Measurements from ENCODE around the gene USP12. TPM values are rescaled to one million over a fixed set of nuclear protein-coding genes. Genes with fewer than 3 reads are reported as not detected.
"Not testable (repeated sequence)": the region's sequence is repeated elsewhere in the genome, so short reads cannot be mapped to it uniquely, and the experiment has no call there.

USP12 gene
- total RNA-seq (2022) = 36.2 and 36.5 TPM in 2 replicates
- Bru-seq, nascent RNA = percentile 94 among the genes with signal in this experiment
- BruChase-seq, experiment 1, labeled RNA remaining after a 2-hour chase = percentile 91 among the genes with signal in this experiment
- BruChase-seq, experiment 2, labeled RNA remaining after a 6-hour chase = percentile 85 among the genes with signal in this experiment
- long read RNA-seq, full-length matches to known transcripts = 11 of 28 reads
- long read RNA-seq, partial matches to known transcripts = 2 of 28 reads
- long read RNA-seq, other reads (novel, unspliced or antisense) = 15 of 28 reads

- DNase-seq = peak; percentile 40 to 72
- POLR2A ChIA-PET = no interaction called here
- Histone ChIP-seq H3K27me3 (replicated peaks; ENCODE audit: control insufficient read depth, insufficient read depth, low read length) (no peaks in the 10 kb centered on the region), H3K9me3 (no peaks in the 10 kb centered on the region), H3K4me3 (ENCODE audit: low read depth, low read length) (peak within 1 kb of the TSS; percentile 85), H3K36me3 (ENCODE audit: control insufficient read depth, insufficient read depth, low read length) (no peaks in the 10 kb centered on the region), H3K4me1 (peaks cover 19% of the 10 kb centered on the region)
- H3K27ac Mint-ChIP-seq (ENCODE audit: unreplicated experiment) = peak within 1 kb of the TSS; percentile 94
- peak within 1 kb of the TSS; percentile 95 for H3K4me3 Mint-ChIP-seq (ENCODE audit: unreplicated experiment)
- CTCF ChIA-PET = interaction anchor here (1.1 kb wide), 1 partner anchor 186 kb away, joined by 4 read pairs; no protein-coding TSS in a partner anchor
- H3K36me3 Mint-ChIP-seq (ENCODE audit: insufficient read depth, unreplicated experiment) = no peaks in the 10 kb centered on the region
- TF ChIP-seq, protein P1, sequence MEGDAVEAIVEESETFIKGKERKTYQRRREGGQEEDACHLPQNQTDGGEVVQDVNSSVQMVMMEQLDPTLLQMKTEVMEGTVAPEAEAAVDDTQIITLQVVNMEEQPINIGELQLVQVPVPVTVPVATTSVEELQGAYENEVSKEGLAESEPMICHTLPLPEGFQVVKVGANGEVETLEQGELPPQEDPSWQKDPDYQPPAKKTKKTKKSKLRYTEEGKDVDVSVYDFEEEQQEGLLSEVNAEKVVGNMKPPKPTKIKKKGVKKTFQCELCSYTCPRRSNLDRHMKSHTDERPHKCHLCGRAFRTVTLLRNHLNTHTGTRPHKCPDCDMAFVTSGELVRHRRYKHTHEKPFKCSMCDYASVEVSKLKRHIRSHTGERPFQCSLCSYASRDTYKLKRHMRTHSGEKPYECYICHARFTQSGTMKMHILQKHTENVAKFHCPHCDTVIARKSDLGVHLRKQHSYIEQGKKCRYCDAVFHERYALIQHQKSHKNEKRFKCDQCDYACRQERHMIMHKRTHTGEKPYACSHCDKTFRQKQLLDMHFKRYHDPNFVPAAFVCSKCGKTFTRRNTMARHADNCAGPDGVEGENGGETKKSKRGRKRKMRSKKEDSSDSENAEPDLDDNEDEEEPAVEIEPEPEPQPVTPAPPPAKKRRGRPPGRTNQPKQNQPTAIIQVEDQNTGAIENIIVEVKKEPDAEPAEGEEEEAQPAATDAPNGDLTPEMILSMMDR (IDR thresholded peaks at IDR 0.05; ENCODE audit: insufficient read depth in 1 of 2, low read depth in 1 of 2, low read length in 1 of 2, severe bottlenecking in 1 of 2, unreplicated experiment in 1 of 2) = peak; percentile 29 to 43
- BruUV-seq (replicated peaks) = no TSS peak
- H3K4me1 Mint-ChIP-seq (ENCODE audit: low read depth, unreplicated experiment) = peaks cover 27% of the 10 kb centered on the region
- no peaks in the 10 kb centered on the region for H3K27me3 Mint-ChIP-seq (ENCODE audit: insufficient read depth, unreplicated experiment)
- H3K9me3 Mint-ChIP-seq (ENCODE audit: unreplicated experiment) = no peaks in the 10 kb centered on the region
- intact Hi-C loops (cut with micrococcal nuclease; ENCODE audit: unreplicated experiment) = loop anchor here (2.0 to 5.0 kb wide), 4 partner anchors 81 to 224 kb away; partner anchors contain the start of genes RASL11A and RPL21
Measured at GRCh38 chr13:27171244-27171826, at the start of gene USP12. USP12 (minus strand) TSS chr13:27171811; CDS start chr13:27171639, 172 bp downstream.

DNA sequence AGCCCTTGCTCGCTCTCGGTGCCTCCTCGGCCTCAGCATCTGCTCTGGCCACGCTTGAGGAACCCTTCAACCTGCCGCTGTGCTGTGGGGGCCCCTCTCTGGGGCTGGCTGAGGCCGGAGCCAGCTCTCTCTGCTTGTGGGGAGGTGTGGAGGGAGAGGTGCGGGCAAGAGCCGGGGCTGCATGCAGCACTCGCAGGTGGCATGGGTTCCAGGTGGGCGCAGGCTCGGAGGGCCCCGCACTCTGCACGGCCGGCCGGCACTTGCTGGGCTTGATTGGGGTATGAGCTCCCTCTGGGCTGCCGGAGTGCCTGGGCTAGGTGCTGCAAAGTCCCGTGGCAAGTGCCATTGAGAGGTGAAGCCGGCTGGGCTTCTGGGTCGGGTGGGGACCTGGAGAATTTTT, 48.0 kb upstream of the USP12 start:
- Histone ChIP-seq H3K36me3 (ENCODE audit: control insufficient read depth, insufficient read depth, low read length) (no peaks in the 10 kb centered on the region), H3K27me3 (replicated peaks; ENCODE audit: control insufficient read depth, insufficient read depth, low read length) (no peaks in the 10 kb centered on the region), H3K4me1 (no peaks in the 10 kb centered on the region; the same call in 1 of the 2 replicates), H3K9me3 (peaks cover 16% of the 10 kb centered on the region), H3K4me3 (ENCODE audit: low read depth, low read length) (no peak overlapping the region)
- intact Hi-C loops (cut with micrococcal nuclease; ENCODE audit: unreplicated experiment) = no loop called here
- POLR2A ChIA-PET = no interaction called here
- Mint-ChIP-seq H3K9me3 (ENCODE audit: unreplicated experiment) (peaks cover 11% of the 10 kb centered on the region), H3K27ac (ENCODE audit: unreplicated experiment) (no peak overlapping the region), H3K4me3 (ENCODE audit: unreplicated experiment) (no peak overlapping the region), H3K27me3 (ENCODE audit: insufficient read depth, unreplicated experiment) (no peaks in the 10 kb centered on the region), H3K36me3 (ENCODE audit: insufficient read depth, unreplicated experiment) (no peaks in the 10 kb centered on the region), H3K4me1 (ENCODE audit: low read depth, unreplicated experiment) (no peaks in the 10 kb centered on the region)
- no peak for DNase-seq
- TF ChIP-seq, protein P1 (IDR thresholded peaks at IDR 0.05; ENCODE audit: insufficient read depth in 1 of 2, low read depth in 1 of 2, low read length in 1 of 2, severe bottlenecking in 1 of 2, unreplicated experiment in 1 of 2) = no peak
- CTCF ChIA-PET = no interaction called here
- no TSS peak for BruUV-seq (replicated peaks)

- H3K4me3 ChIP-seq (ENCODE audit: low read depth, low read length); intact Hi-C loops (cut with micrococcal nuclease; ENCODE audit: unreplicated experiment); H3K36me3 Mint-ChIP-seq (ENCODE audit: insufficient read depth, unreplicated experiment); H3K27me3 ChIP-seq (replicated peaks; ENCODE audit: control insufficient read depth, insufficient read depth, low read length); H3K36me3 ChIP-seq (ENCODE audit: control insufficient read depth, insufficient read depth, low read length); POLR2A ChIA-PET; H3K4me1 ChIP-seq; CTCF ChIA-PET; H3K27me3 Mint-ChIP-seq (ENCODE audit: insufficient read depth, unreplicated experiment); DNase-seq; H3K27ac Mint-ChIP-seq (ENCODE audit: unreplicated experiment); H3K4me1 Mint-ChIP-seq (ENCODE audit: low read depth, unreplicated experiment); H3K4me3 Mint-ChIP-seq (ENCODE audit: unreplicated experiment); BruUV-seq (replicated peaks): not testable (repeated sequence)
- H3K9me3 ChIP-seq = peaks cover 16% of the 10 kb centered on the region
- H3K9me3 Mint-ChIP-seq (ENCODE audit: unreplicated experiment) = peaks cover 11% of the 10 kb centered on the region
Measured at GRCh38 chr13:27218861-27219260, 47.2 kb upstream of the USP12 start.

DNA sequence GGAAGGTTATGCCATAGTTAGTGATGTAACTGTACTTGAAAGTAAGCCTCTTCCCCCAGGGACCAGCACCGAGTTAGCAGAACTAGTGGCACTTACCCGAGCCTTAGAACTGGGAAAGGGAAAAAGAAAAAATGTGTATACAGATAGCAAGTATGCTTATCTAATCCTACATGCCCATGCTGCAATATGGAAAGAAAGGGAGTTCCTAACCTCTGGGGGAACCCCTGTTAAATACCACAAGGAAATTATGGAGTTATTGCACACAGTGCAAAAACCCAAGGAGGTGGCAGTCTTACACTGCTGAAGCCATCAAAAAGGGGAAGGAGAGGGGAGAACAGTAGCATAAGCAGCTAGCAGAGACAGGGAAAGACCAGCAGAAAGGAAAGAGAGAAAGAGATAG, 46.2 kb upstream of the USP12 start:
- POLR2A ChIA-PET; DNase-seq; H3K36me3 ChIP-seq (ENCODE audit: control insufficient read depth, insufficient read depth, low read length); H3K27me3 Mint-ChIP-seq (ENCODE audit: insufficient read depth, unreplicated experiment); CTCF ChIA-PET; intact Hi-C loops (cut with micrococcal nuclease; ENCODE audit: unreplicated experiment); BruUV-seq (replicated peaks); H3K27ac Mint-ChIP-seq (ENCODE audit: unreplicated experiment); H3K4me3 ChIP-seq (ENCODE audit: low read depth, low read length); H3K36me3 Mint-ChIP-seq (ENCODE audit: insufficient read depth, unreplicated experiment); H3K4me3 Mint-ChIP-seq (ENCODE audit: unreplicated experiment); H3K27me3 ChIP-seq (replicated peaks; ENCODE audit: control insufficient read depth, insufficient read depth, low read length); H3K4me1 ChIP-seq; H3K4me1 Mint-ChIP-seq (ENCODE audit: low read depth, unreplicated experiment): not testable (repeated sequence)
- H3K9me3 Mint-ChIP-seq (ENCODE audit: unreplicated experiment) = peaks cover 11% of the 10 kb centered on the region
- peaks cover 16% of the 10 kb centered on the region for H3K9me3 ChIP-seq

- H3K4me3 ChIP-seq (ENCODE audit: low read depth, low read length); H3K9me3 Mint-ChIP-seq (ENCODE audit: unreplicated experiment); H3K9me3 ChIP-seq; POLR2A ChIA-PET; CTCF ChIA-PET; DNase-seq; H3K27me3 ChIP-seq (replicated peaks; ENCODE audit: control insufficient read depth, insufficient read depth, low read length); H3K27me3 Mint-ChIP-seq (ENCODE audit: insufficient read depth, unreplicated experiment); H3K36me3 ChIP-seq (ENCODE audit: control insufficient read depth, insufficient read depth, low read length); H3K27ac Mint-ChIP-seq (ENCODE audit: unreplicated experiment); H3K4me1 ChIP-seq; H3K36me3 Mint-ChIP-seq (ENCODE audit: insufficient read depth, unreplicated experiment); H3K4me3 Mint-ChIP-seq (ENCODE audit: unreplicated experiment); H3K4me1 Mint-ChIP-seq (ENCODE audit: low read depth, unreplicated experiment); intact Hi-C loops (cut with micrococcal nuclease; ENCODE audit: unreplicated experiment); BruUV-seq (replicated peaks): not testable (repeated sequence)
Measured at GRCh38 chr13:27213386-27213785, 41.8 kb upstream of the USP12 start.
